SJSA1 (cell line): ENCODE measurements around the gene LURAP1L. TPM values are rescaled to one million over a fixed set of nuclear protein-coding genes. Genes with fewer than 3 reads are reported as not detected.

ENCODE experiments used
- DNase-seq, 2 experiments: peaks; one replicate each; pipeline ENCODE4 v3.0.0-alpha.2; 2015 to 2020; ENCODE audit warnings: low spot score in 2 of 2, low read depth in 1 of 2
- H3K27ac ChIP-seq: fragments of 250-450 bp; sonication (Bioruptor Pico); 2 replicates; pipeline ENCODE4 v1.5.1; 2020; ENCODE audit warnings: mild to moderate bottlenecking, moderate library complexity
- H3K27me3 ChIP-seq: fragments of 250-450 bp; sonication (Bioruptor Pico); replicated peaks from 2 replicates; pipeline ENCODE4 v1.5.1; 2020; ENCODE audit warnings: mild to moderate bottlenecking, moderate library complexity
- H3K36me3 ChIP-seq: fragments of 250-450 bp; sonication (Bioruptor Pico); 2 replicates; pipeline ENCODE4 v1.5.1; 2020; ENCODE audit warnings: mild to moderate bottlenecking
- H3K4me1 ChIP-seq: fragments of 250-450 bp; sonication (Bioruptor Pico); replicated peaks from 2 replicates; pipeline ENCODE4 v1.6.1; 2021; ENCODE audit warnings: mild to moderate bottlenecking
- H3K4me3 ChIP-seq: fragments of 250-450 bp; sonication (Bioruptor Pico); 2 replicates; pipeline ENCODE4 v1.5.1; 2020; ENCODE audit warnings: mild to moderate bottlenecking
- H3K9me3 ChIP-seq: fragments of 250-450 bp; sonication (Bioruptor Pico); replicated peaks from 2 replicates; pipeline ENCODE4 v1.5.1; 2020; ENCODE audit warnings: mild to moderate bottlenecking
- total RNA-seq: library from RNA; depleted of rRNA; stranded (reverse); fragments of >200 nt; shearing (Covaris generic); gene quantifications from 2 replicates; pipeline ENCODE4 v1.2.3, GENCODE V29; 2014

The LURAP1L gene
- total RNA-seq, 1 experiment from 2014 or later: not detected

GRCh38 chr9:12784461-12785259, 9.8 kb downstream of the LURAP1L start:
- DNase-seq: peak; percentile 41 to 66
- no peaks in the 10 kb centered on the region for H3K27me3 ChIP-seq
- H3K9me3 ChIP-seq: no peaks in the 10 kb centered on the region
- no peak overlapping the region for H3K27ac ChIP-seq
- H3K4me1 ChIP-seq: peaks cover 13% of the 10 kb centered on the region
- H3K4me3 ChIP-seq: no peak overlapping the region
- no peaks in the 10 kb centered on the region for H3K36me3 ChIP-seq

GRCh38 chr9:12785260-12785770, 10.5 kb downstream of the LURAP1L start:
- no peak for DNase-seq
- Histone ChIP-seq H3K27me3 (no peaks in the 10 kb centered on the region), H3K36me3 (no peaks in the 10 kb centered on the region), H3K9me3 (no peaks in the 10 kb centered on the region), H3K4me3 (no peak overlapping the region), H3K27ac (no peak overlapping the region), H3K4me1 (peaks cover 13% of the 10 kb centered on the region)

DNA sequence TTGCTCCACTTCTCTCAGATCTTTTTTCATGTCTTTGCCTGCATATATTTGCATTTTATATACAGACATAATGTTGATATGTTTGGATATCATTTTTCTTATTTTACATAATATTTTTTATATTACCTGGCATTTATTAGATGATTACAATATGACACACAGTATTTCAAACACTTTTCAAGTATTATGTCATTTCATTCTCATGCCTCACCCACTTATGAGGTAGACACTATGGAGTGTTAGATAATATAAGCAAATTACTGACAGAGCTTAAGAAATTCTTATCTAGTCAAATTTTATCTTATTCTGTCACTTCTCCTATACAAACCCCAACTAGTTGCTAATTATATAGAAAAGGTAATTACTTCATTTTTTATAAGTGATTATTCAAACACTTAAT, 11.1 kb downstream of the LURAP1L start:
- DNase-seq: no peak
- H3K4me1 ChIP-seq: peaks cover 13% of the 10 kb centered on the region
- no peak overlapping the region for H3K27ac ChIP-seq
- no peak overlapping the region for H3K4me3 ChIP-seq
- no peaks in the 10 kb centered on the region for H3K27me3 ChIP-seq
- H3K36me3 ChIP-seq: no peaks in the 10 kb centered on the region
- H3K9me3 ChIP-seq: no peaks in the 10 kb centered on the region

DNA sequence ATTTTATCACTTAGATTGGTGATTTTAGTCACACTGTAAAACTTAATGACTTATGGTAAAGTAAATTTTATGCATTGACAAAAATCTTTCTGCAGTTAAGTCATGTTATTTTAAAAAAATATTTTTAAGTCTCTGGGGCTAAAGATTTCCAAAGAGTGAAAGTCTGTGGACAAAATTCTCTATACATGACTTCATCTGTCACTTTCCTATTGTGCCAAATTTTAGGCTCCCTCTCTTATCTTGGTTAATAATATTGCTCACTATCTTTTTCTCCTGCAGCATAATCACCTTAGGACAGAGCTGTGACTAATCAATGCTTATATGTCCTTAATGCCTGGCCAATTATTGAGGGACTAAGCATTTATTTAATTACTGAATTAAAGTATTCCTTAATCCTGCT, 15.2 kb downstream of the LURAP1L start:
- DNase-seq: no peak
- H3K9me3 ChIP-seq: no peaks in the 10 kb centered on the region
- H3K4me3 ChIP-seq: no peak overlapping the region
- H3K4me1 ChIP-seq: peaks cover 2% of the 10 kb centered on the region; the same call in 1 of the 2 replicates
- no peak overlapping the region for H3K27ac ChIP-seq
- H3K27me3 ChIP-seq: no peaks in the 10 kb centered on the region
- H3K36me3 ChIP-seq: no peaks in the 10 kb centered on the region

DNA sequence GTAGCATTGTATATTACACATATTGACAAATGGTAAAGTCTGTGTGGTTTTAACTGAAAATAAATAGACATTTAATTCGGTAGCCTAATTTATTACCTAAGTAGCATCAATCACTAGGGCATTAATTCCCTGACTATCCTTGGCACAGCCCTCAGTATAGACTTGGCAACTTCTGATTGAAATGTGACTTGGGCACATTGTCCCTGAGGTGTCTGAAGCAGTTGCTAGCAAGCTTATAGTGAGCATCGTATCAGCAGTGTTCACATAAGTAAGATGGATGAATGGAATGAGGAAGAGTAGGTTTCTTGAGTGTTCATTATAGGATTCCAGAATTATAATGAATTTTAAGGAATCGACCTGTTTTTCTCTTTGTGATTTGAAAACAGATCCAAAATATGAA, 16.1 kb downstream of the LURAP1L start:
- no peaks in the 10 kb centered on the region for H3K9me3 ChIP-seq
- no peak for DNase-seq
- no peaks in the 10 kb centered on the region for H3K27me3 ChIP-seq
- H3K4me1 ChIP-seq: no peaks in the 10 kb centered on the region
- H3K27ac ChIP-seq: no peak overlapping the region
- H3K4me3 ChIP-seq: no peak overlapping the region
- no peaks in the 10 kb centered on the region for H3K36me3 ChIP-seq

- no peak for DNase-seq
- H3K4me3 ChIP-seq: no peak overlapping the region
- no peaks in the 10 kb centered on the region for H3K36me3 ChIP-seq
- no peaks in the 10 kb centered on the region for H3K9me3 ChIP-seq
- H3K27ac ChIP-seq: no peak overlapping the region
- H3K27me3 ChIP-seq: no peaks in the 10 kb centered on the region
- no peaks in the 10 kb centered on the region for H3K4me1 ChIP-seq
Measured at GRCh38 chr9:12794101-12794799, 19.4 kb downstream of the LURAP1L start.

- Histone ChIP-seq H3K4me3 (no peak overlapping the region), H3K27me3 (no peaks in the 10 kb centered on the region), H3K36me3 (no peaks in the 10 kb centered on the region), H3K27ac (no peak overlapping the region), H3K9me3 (no peaks in the 10 kb centered on the region), H3K4me1 (no peaks in the 10 kb centered on the region)
- DNase-seq: no peak
Measured at GRCh38 chr9:12796601-12797000, 21.8 kb downstream of the LURAP1L start.

DNA sequence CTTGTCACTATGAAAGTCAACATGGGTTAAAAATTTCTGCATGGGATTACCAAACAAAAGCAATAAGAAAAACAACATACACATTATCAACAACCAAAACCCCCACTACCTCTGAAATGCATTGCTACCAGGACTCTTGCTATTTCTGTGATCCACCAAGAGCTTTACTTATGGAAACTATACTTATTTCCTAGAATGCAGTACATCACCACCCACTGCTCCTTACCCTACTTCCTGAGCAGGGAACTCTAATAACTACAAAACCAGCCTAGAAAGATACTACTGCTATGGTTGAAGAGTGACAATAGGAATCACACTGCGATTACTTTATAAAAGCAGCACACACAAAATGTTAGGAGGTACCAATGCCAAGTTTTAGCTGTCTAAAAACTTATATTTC, 22.2 kb downstream of the LURAP1L start:
- DNase-seq: no peak
- Histone ChIP-seq H3K36me3 (no peaks in the 10 kb centered on the region), H3K4me1 (no peaks in the 10 kb centered on the region), H3K27ac (no peak overlapping the region), H3K27me3 (no peaks in the 10 kb centered on the region), H3K4me3 (no peak overlapping the region), H3K9me3 (no peaks in the 10 kb centered on the region)

GRCh38 chr9:12798066-12798770, 23.4 kb downstream of the LURAP1L start:
- Histone ChIP-seq H3K27ac (no peak overlapping the region), H3K27me3 (no peaks in the 10 kb centered on the region), H3K4me3 (no peak overlapping the region), H3K4me1 (no peaks in the 10 kb centered on the region), H3K9me3 (no peaks in the 10 kb centered on the region), H3K36me3 (no peaks in the 10 kb centered on the region)
- DNase-seq: no peak

DNA sequence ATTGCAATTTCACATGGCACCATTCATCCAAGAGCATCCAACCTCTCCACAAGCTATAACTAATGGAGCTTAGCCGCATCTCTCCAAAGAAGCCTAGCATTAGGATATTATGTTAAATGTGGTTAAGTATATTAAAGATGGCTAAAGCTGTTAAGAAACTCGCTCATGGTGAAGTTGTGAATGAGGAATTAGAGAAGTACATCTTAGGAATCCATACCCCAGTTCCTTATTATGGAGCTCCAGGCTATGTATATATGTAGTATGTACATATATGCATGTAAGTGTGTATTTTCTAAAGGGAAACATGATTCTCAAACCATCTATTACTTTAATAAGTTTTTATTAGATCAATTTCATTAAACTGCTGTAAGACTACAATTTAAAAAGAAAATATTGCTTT, 26.4 kb downstream of the LURAP1L start:
- no peak overlapping the region for H3K4me3 ChIP-seq
- DNase-seq: no peak
- H3K9me3 ChIP-seq: no peaks in the 10 kb centered on the region
- no peaks in the 10 kb centered on the region for H3K4me1 ChIP-seq
- H3K27me3 ChIP-seq: no peaks in the 10 kb centered on the region
- no peaks in the 10 kb centered on the region for H3K36me3 ChIP-seq
- no peak overlapping the region for H3K27ac ChIP-seq

- no peak overlapping the region for H3K4me3 ChIP-seq
Measured at GRCh38 chr9:12801663-12802062, 26.8 kb downstream of the LURAP1L start.

GRCh38 chr9:12802093-12802492, 27.3 kb downstream of the LURAP1L start:
- Histone ChIP-seq H3K27me3 (no peaks in the 10 kb centered on the region), H3K9me3 (no peaks in the 10 kb centered on the region), H3K4me1 (no peaks in the 10 kb centered on the region), H3K36me3 (no peaks in the 10 kb centered on the region), H3K27ac (no peak overlapping the region), H3K4me3 (no peak overlapping the region)
- no peak for DNase-seq

More at GRCh38 chr9:12801663-12802062, 26.8 kb downstream of the LURAP1L start:
- Histone ChIP-seq H3K4me1 (no peaks in the 10 kb centered on the region), H3K27me3 (no peaks in the 10 kb centered on the region), H3K9me3 (no peaks in the 10 kb centered on the region), H3K27ac (no peak overlapping the region), H3K36me3 (no peaks in the 10 kb centered on the region)
- no peak for DNase-seq

DNA sequence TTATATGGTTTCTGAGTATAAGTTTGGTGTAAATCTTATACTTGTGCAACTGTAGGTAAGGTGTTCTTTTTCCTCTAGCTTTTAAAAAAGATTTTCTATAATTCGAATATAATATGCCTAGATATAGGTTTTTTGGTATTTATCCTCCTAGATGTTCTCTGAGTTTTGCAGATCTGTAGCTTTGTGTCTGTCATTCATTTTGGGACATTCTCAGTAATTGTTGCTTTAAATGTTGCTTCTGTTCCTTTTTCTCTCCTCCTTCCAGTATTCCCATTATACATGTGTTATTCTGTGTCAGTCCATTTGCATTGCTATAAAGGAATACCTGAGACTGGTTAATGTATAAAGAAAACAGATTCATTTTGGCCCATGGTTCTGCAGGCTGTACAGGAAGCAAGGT, 33.7 kb downstream of the LURAP1L start:
- Histone ChIP-seq H3K27ac (no peak overlapping the region), H3K9me3 (no peaks in the 10 kb centered on the region), H3K27me3 (no peaks in the 10 kb centered on the region), H3K4me1 (no peaks in the 10 kb centered on the region; the same call in 1 of the 2 replicates), H3K4me3 (no peak overlapping the region), H3K36me3 (no peaks in the 10 kb centered on the region)
- DNase-seq: no peak

GRCh38 chr9:12809720-12810119, 34.9 kb downstream of the LURAP1L start:
- H3K27ac ChIP-seq: no peak overlapping the region
- H3K9me3 ChIP-seq: no peaks in the 10 kb centered on the region
- no peaks in the 10 kb centered on the region for H3K36me3 ChIP-seq
- no peaks in the 10 kb centered on the region for H3K27me3 ChIP-seq
- no peak overlapping the region for H3K4me3 ChIP-seq
- peaks cover 11% of the 10 kb centered on the region for H3K4me1 ChIP-seq
- DNase-seq: no peak
